Nephron progenitor cell (in vitro differentiated cells): ENCODE measurements around the gene NBEA.
A peak's percentile ranks its signal among the peaks of the same experiment; 100 is the strongest.

Source experiments
- DNase-seq: peaks from one replicate; pipeline ENCODE4 v3.0.0; 2021
- H3K27ac Mint-ChIP-seq: 2 replicates; pipeline ENCODE4 v1.8.0; 2021; ENCODE audit warnings: mild to moderate bottlenecking, moderate library complexity, mixed read lengths
- H3K27me3 Mint-ChIP-seq: 2 replicates; pipeline ENCODE4 v1.8.0; 2021; ENCODE audit warnings: mild to moderate bottlenecking, low read depth, mixed read lengths; ENCODE audit not compliant: poor library complexity
- H3K36me3 Mint-ChIP-seq: 2 replicates; pipeline ENCODE4 v1.8.0; 2021; ENCODE audit warnings: low read depth, mixed read lengths
- H3K4me1 Mint-ChIP-seq: 2 replicates; pipeline ENCODE4 v1.8.0; 2021; ENCODE audit warnings: mixed read lengths
- H3K4me3 Mint-ChIP-seq: 2 replicates; pipeline ENCODE4 v1.8.0; 2021; ENCODE audit warnings: mild to moderate bottlenecking, moderate library complexity, mixed read lengths
- H3K9me3 Mint-ChIP-seq: 2 replicates; pipeline ENCODE4 v1.8.0; 2021; ENCODE audit warnings: mild to moderate bottlenecking, moderate library complexity, mixed read lengths
- CTCF ChIP-seq: fragments of 200-600 bp; sonication (generic); IDR thresholded peaks from 2 replicates; pipeline ENCODE4 v1.5.0; 2021; ENCODE audit warnings: antibody characterized with exemption

The NBEA gene

GRCh38 chr13:35594096-35594495, 652.0 kb downstream of the NBEA start:
- DNase-seq: no peak
- TF ChIP-seq CTCF: no peak
- Mint-ChIP-seq H3K27me3 (no peaks in the 10 kb centered on the region), H3K36me3 (no peaks in the 10 kb centered on the region), H3K4me1 (peaks cover 7% of the 10 kb centered on the region), H3K9me3 (no peaks in the 10 kb centered on the region), H3K27ac (no peak overlapping the region), H3K4me3 (no peak overlapping the region)

DNA sequence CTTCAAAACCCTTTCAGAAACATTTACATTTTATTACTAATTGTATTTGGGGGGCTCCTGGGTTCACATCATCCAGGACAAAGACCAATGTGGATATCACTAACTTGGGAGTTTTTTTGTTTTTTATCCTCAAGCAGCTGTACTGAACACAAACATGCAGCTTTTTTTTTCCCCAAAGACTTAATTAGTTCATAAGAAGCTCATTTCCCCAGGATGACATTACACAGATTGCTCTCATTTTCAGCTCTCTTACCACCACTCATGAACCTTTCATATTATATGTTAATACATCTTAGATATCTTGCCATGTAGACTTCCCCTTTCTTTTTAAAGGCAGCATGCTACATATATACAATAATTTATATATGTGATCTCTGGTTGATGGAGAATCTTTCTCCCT, 653.1 kb downstream of the NBEA start:
- Mint-ChIP-seq H3K4me1 (peaks cover 11% of the 10 kb centered on the region), H3K36me3 (no peaks in the 10 kb centered on the region), H3K9me3 (no peaks in the 10 kb centered on the region), H3K27me3 (no peaks in the 10 kb centered on the region), H3K4me3 (no peak overlapping the region), H3K27ac (no peak overlapping the region)
- TF ChIP-seq CTCF: no peak
- DNase-seq: no peak

- Mint-ChIP-seq H3K27ac (no peak overlapping the region), H3K4me3 (no peak overlapping the region), H3K4me1 (peaks cover 11% of the 10 kb centered on the region), H3K27me3 (no peaks in the 10 kb centered on the region), H3K9me3 (no peaks in the 10 kb centered on the region), H3K36me3 (no peaks in the 10 kb centered on the region)
- no peak for TF ChIP-seq CTCF
- no peak for DNase-seq
Observed at GRCh38 chr13:35596321-35597030, 654.4 kb downstream of the NBEA start.

GRCh38 chr13:35597451-35597850, 655.4 kb downstream of the NBEA start:
- Mint-ChIP-seq H3K27ac (no peak overlapping the region), H3K4me1 (peaks cover 16% of the 10 kb centered on the region), H3K36me3 (peaks cover 5% of the 10 kb centered on the region), H3K4me3 (no peak overlapping the region), H3K27me3 (no peaks in the 10 kb centered on the region), H3K9me3 (no peaks in the 10 kb centered on the region)
- no peak for DNase-seq
- TF ChIP-seq CTCF: no peak

- Mint-ChIP-seq H3K27ac (no peak overlapping the region), H3K36me3 (peaks cover 5% of the 10 kb centered on the region), H3K9me3 (no peaks in the 10 kb centered on the region), H3K4me1 (peaks cover 22% of the 10 kb centered on the region), H3K4me3 (no peak overlapping the region), H3K27me3 (no peaks in the 10 kb centered on the region)
- no peak for DNase-seq
- TF ChIP-seq CTCF: no peak
Observed at GRCh38 chr13:35598233-35598632, 656.2 kb downstream of the NBEA start.

DNA sequence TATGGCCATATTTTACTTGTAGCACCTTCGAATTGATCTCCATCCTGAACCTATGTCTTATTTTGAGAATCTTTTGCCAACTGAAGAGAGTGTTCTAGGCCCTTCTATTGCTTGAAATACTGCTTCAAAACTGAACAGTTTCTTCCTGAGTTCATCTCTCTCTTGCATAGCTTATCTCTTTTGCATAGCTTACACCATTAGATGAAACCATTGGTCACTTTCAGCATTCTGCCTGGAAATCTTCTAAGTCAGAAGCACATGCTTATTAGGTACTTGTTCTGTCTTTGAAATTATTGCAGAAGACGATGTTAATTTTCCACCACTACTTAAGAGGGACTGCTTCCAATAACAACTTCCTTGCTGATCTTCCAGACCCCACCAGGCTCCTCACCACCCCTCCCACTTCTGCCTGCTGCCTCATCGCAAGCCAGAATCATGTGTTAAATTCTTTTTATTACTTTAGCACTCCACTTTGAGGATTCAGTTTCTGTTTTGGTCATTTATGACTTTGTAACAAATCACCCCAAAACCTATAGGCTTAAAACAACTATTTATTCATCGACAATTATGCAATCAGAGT, 656.8 kb downstream of the NBEA start:
- DNase-seq: no peak
- peaks cover 28% of the 10 kb centered on the region for H3K4me1 Mint-ChIP-seq
- H3K9me3 Mint-ChIP-seq: no peaks in the 10 kb centered on the region
- no peaks in the 10 kb centered on the region for H3K27me3 Mint-ChIP-seq
- H3K27ac Mint-ChIP-seq: peak overlapping the region; percentile 46
- peaks cover 5% of the 10 kb centered on the region for H3K36me3 Mint-ChIP-seq
- no peak overlapping the region for H3K4me3 Mint-ChIP-seq
- no peak for TF ChIP-seq CTCF
